ENCODE measurements around the gene TSC22D1.

- TF ChIP-seq CTCF (optimal IDR thresholded peaks at IDR 0.05 in 1 of 3, IDR thresholded peaks at IDR 0.05 in 1 of 3, conservative IDR thresholded peaks at IDR 0.05 in 1 of 3; ENCODE audit: extremely low read depth in 1 of 3, insufficient read depth in 2 of 3, low read length in 3 of 3) (no peak), EZH2 (IDR thresholded peaks at IDR 0.05; ENCODE audit: low read length) (no peak)
Observed at GRCh38 chr13:44564936-44565335, 11.2 kb downstream of the TSC22D1 start.

Measured in keratinocyte (primary cell).